ENCODE measurements around the gene UNC45B.
"Not testable (repeated sequence)": the region's sequence is repeated elsewhere in the genome, so short reads cannot be mapped to it uniquely, and the experiment has no call there.

Gene UNC45B

DNA sequence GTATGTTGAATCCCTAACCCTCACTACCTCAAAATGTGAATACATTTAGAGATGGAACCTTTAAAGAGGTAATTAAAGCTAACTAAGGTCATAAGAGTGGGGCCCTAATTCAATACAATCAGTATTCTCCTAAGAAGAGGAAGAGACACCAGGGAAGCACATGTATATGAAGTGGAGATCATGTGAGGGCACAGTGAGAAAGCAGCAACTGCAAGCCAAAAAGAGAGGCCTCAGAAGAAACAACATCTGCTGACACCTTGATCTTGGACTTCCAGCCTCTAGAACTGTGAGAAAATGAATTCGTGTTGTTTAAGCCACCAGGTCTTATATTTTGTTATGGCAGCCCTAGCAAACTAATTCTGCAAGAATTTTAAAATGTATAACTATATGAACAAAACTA, 82.0 kb downstream of the UNC45B start:
- WGBS (ENCODE audit: insufficient coverage): no CpG with 5 or more reads among the region's 1 CpG
- DNase-seq: no peak
- Histone ChIP-seq H3K4me3 (ENCODE audit: control insufficient read depth in 1 of 7, extremely low read depth in 1 of 7, insufficient read depth in 4 of 7, low read depth in 2 of 7, low read length in 6 of 7) (no peak overlapping the region), H3K36me3 (ENCODE audit: control insufficient read depth in 4 of 4, insufficient read depth in 4 of 4, low read length in 3 of 4) (no peaks in the 10 kb centered on the region), H3K9me3 (ENCODE audit: control extremely low read depth in 1 of 5, control insufficient read depth in 4 of 5, insufficient read depth in 2 of 5, low read depth in 1 of 5, low read length in 4 of 5) (peaks cover 0 to 4% (median 0%) of the 10 kb centered on the region in 5 experiments), H3K27me3 (replicated peaks in 2 of 5; ENCODE audit: control insufficient read depth in 4 of 5, insufficient read depth in 5 of 5, low read length in 4 of 5) (peaks cover 0 to 42% (median 8%) of the 10 kb centered on the region in 5 experiments), H3K27ac (ENCODE audit: insufficient read depth in 1 of 2, low read depth in 1 of 2, low read length in 2 of 2, poor library complexity in 1 of 2, severe bottlenecking in 2 of 2) (no peak overlapping the region), H3K4me1 (ENCODE audit: control extremely low read depth in 1 of 4, control insufficient read depth in 4 of 4, insufficient read depth in 4 of 4, low read length in 3 of 4) (no peaks in the 10 kb centered on the region)
- CTCF ChIA-PET: no interaction called here
- POLR2A ChIA-PET: no interaction called here

DNA sequence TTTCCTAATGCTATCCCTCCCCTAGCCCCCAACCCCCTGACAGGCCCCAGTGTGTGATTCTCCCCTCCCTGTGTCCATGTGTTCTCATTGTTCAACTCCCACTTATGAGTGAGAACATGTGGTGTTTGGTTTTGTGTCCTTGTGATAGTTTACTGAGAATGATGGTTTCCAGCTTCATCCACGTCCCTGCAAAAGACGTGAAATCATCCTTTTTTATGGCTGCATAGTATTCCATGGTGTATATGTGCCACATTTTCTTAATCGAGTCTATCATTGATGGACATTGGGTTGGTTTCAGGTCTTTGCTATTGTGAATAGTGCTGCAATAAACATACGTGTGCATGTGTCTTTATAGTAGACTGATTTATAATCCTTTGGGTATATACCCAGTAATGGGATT, 86.7 kb downstream of the UNC45B start:
- CTCF ChIA-PET; DNase-seq; H3K36me3 ChIP-seq (ENCODE audit: control insufficient read depth in 4 of 4, insufficient read depth in 4 of 4, low read length in 3 of 4); H3K9me3 ChIP-seq (ENCODE audit: control extremely low read depth in 1 of 5, control insufficient read depth in 4 of 5, insufficient read depth in 2 of 5, low read depth in 1 of 5, low read length in 4 of 5); H3K27ac ChIP-seq (ENCODE audit: insufficient read depth in 1 of 2, low read depth in 1 of 2, low read length in 2 of 2, poor library complexity in 1 of 2, severe bottlenecking in 2 of 2); H3K4me3 ChIP-seq (ENCODE audit: control insufficient read depth in 1 of 7, extremely low read depth in 1 of 7, insufficient read depth in 4 of 7, low read depth in 2 of 7, low read length in 6 of 7); POLR2A ChIA-PET; H3K4me1 ChIP-seq (ENCODE audit: control extremely low read depth in 1 of 4, control insufficient read depth in 4 of 4, insufficient read depth in 4 of 4, low read length in 3 of 4): not testable (repeated sequence)
- 98% methylated on average over 4 of the region's 4 CpGs for WGBS (ENCODE audit: insufficient coverage)
- peaks cover 0 to 62% (median 7%) of the 10 kb centered on the region in 5 experiments for H3K27me3 ChIP-seq (replicated peaks in 2 of 5; ENCODE audit: control insufficient read depth in 4 of 5, insufficient read depth in 5 of 5, low read length in 4 of 5)

DNA sequence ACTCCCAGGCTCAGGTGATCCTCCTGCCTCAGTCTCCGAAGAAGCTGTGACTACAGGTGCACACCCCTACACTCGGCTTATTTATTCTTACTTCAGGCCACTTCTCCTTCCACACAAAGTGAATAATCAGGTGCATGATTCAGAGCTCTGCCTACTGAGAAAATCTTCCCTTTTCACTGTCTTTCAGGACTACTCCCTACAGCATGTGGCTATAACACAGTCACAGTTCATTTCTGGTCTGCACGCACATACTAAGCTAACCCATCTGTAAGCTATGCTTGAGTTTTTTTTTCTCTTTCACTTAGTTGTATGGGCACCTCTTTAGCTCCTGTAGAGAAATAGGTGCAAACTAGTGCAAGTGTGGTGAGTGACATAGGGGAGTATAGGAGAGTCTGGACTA, 87.7 kb downstream of the UNC45B start:
- POLR2A ChIA-PET: no interaction called here
- 100% methylated on average over 2 of the region's 3 CpGs for WGBS (ENCODE audit: insufficient coverage)
- Histone ChIP-seq H3K4me3 (ENCODE audit: control insufficient read depth in 1 of 7, extremely low read depth in 1 of 7, insufficient read depth in 4 of 7, low read depth in 2 of 7, low read length in 6 of 7) (no peak overlapping the region), H3K36me3 (ENCODE audit: control insufficient read depth in 4 of 4, insufficient read depth in 4 of 4, low read length in 3 of 4) (no peaks in the 10 kb centered on the region), H3K27ac (ENCODE audit: insufficient read depth in 1 of 2, low read depth in 1 of 2, low read length in 2 of 2, poor library complexity in 1 of 2, severe bottlenecking in 2 of 2) (no peak overlapping the region), H3K9me3 (ENCODE audit: control extremely low read depth in 1 of 5, control insufficient read depth in 4 of 5, insufficient read depth in 2 of 5, low read depth in 1 of 5, low read length in 4 of 5) (peaks cover 0 to 4% (median 0%) of the 10 kb centered on the region in 5 experiments), H3K27me3 (replicated peaks in 2 of 5; ENCODE audit: control insufficient read depth in 4 of 5, insufficient read depth in 5 of 5, low read length in 4 of 5) (peaks cover 0 to 64% (median 7%) of the 10 kb centered on the region in 5 experiments), H3K4me1 (ENCODE audit: control extremely low read depth in 1 of 4, control insufficient read depth in 4 of 4, insufficient read depth in 4 of 4, low read length in 3 of 4) (no peaks in the 10 kb centered on the region)
- CTCF ChIA-PET: interaction anchor here (0.6 kb wide), 1 partner anchor 672 kb away, joined by 4 read pairs; no protein-coding TSS in a partner anchor
- DNase-seq: no peak

DNA sequence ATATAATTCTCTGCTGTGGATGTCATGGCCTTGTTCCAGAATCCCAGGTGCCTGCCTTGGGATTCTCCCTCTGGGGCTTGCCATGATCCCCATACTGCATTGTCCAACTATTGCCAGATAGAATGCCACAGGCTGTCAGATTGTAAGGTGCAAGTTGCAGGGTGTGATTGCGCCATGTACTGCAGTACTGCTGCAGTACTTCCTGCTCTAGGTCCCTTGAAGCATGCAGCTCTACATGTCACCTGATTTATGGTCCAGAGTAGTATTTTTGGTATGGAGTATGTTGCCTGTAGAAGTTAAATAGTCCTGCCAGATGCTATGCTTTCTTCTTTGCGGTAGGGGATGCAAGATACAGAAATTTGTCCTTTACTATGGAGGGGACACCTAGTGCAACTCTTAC, 88.3 kb downstream of the UNC45B start:
- ChIA-PET CTCF (no interaction called here), POLR2A (interaction anchor here (0.5 kb wide), 1 partner anchor 23 kb away, joined by 3 read pairs; no protein-coding TSS in a partner anchor)
- DNase-seq: peak in 1 of 3 donors; percentile 21
- H3K4me3 ChIP-seq (ENCODE audit: control insufficient read depth in 1 of 7, extremely low read depth in 1 of 7, insufficient read depth in 4 of 7, low read depth in 2 of 7, low read length in 6 of 7): no peak overlapping the region
- 100% methylated on average over 2 of the region's 2 CpGs for WGBS (ENCODE audit: insufficient coverage)
- H3K27me3 ChIP-seq (replicated peaks in 2 of 5; ENCODE audit: control insufficient read depth in 4 of 5, insufficient read depth in 5 of 5, low read length in 4 of 5): peaks cover 0 to 66% (median 7%) of the 10 kb centered on the region in 5 experiments
- no peaks in the 10 kb centered on the region for H3K36me3 ChIP-seq (ENCODE audit: control insufficient read depth in 4 of 4, insufficient read depth in 4 of 4, low read length in 3 of 4)
- no peaks in the 10 kb centered on the region for H3K4me1 ChIP-seq (ENCODE audit: control extremely low read depth in 1 of 4, control insufficient read depth in 4 of 4, insufficient read depth in 4 of 4, low read length in 3 of 4)
- no peak overlapping the region for H3K27ac ChIP-seq (ENCODE audit: insufficient read depth in 1 of 2, low read depth in 1 of 2, low read length in 2 of 2, poor library complexity in 1 of 2, severe bottlenecking in 2 of 2)
- peaks cover 0 to under 1% (median 0%) of the 10 kb centered on the region in 5 experiments for H3K9me3 ChIP-seq (ENCODE audit: control extremely low read depth in 1 of 5, control insufficient read depth in 4 of 5, insufficient read depth in 2 of 5, low read depth in 1 of 5, low read length in 4 of 5)

DNA sequence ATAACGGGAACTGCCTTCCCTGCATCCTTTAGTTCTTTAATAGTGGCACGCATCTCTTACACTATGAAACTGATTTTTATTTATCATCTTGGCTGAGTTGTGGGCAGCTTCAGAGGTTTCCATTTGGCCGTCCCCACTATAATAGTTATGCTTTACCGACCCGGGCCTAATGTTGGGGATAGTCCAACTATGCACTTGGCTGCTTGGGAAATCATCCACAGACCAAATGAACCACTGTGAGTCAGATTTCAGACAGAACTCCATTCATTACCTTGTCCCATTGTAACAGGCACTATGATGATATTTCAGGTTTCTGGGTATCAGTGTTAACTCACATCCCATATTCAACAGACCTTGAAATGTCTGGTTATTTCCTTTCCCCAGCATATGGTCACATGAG, 89.2 kb downstream of the UNC45B start:
- Histone ChIP-seq H3K4me1 (ENCODE audit: control extremely low read depth in 1 of 4, control insufficient read depth in 4 of 4, insufficient read depth in 4 of 4, low read length in 3 of 4) (peaks cover 0 to 6% (median 4%) of the 10 kb centered on the region in 4 experiments), H3K36me3 (ENCODE audit: control insufficient read depth in 4 of 4, insufficient read depth in 4 of 4, low read length in 3 of 4) (no peaks in the 10 kb centered on the region), H3K27ac (ENCODE audit: insufficient read depth in 1 of 2, low read depth in 1 of 2, low read length in 2 of 2, poor library complexity in 1 of 2, severe bottlenecking in 2 of 2) (no peak overlapping the region), H3K9me3 (ENCODE audit: control extremely low read depth in 1 of 5, control insufficient read depth in 4 of 5, insufficient read depth in 2 of 5, low read depth in 1 of 5, low read length in 4 of 5) (no peaks in the 10 kb centered on the region), H3K4me3 (ENCODE audit: control insufficient read depth in 1 of 7, extremely low read depth in 1 of 7, insufficient read depth in 4 of 7, low read depth in 2 of 7, low read length in 6 of 7) (no peak overlapping the region), H3K27me3 (replicated peaks in 2 of 5; ENCODE audit: control insufficient read depth in 4 of 5, insufficient read depth in 5 of 5, low read length in 4 of 5) (peaks cover 0 to 70% (median 7%) of the 10 kb centered on the region in 5 experiments)
- WGBS (ENCODE audit: insufficient coverage): 91% methylated on average over 4 of the region's 5 CpGs
- CTCF ChIA-PET: no interaction called here
- DNase-seq: no peak
- POLR2A ChIA-PET: no interaction called here

DNA sequence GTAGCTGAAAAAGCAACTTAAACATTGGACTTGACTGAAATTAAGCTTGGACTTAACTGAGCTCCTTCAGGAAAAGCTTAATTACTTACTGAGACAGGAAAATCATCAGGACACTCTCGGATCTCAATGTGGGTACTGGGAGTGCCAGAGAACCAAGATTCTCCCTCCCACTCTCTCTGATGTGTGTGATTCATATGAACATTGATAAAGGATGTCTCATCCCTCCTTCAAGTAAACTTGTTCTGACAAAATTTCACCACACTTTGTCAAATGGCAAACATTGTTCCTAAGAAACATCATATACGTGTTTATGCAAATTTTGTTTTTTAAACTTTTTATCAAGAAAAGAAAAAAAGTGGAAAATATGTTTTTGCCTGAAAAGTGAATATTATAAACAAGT, 91.2 kb downstream of the UNC45B start:
- H3K4me1 ChIP-seq (ENCODE audit: control extremely low read depth in 1 of 4, control insufficient read depth in 4 of 4, insufficient read depth in 4 of 4, low read length in 3 of 4): peaks cover 0 to 25% (median 22%) of the 10 kb centered on the region in 4 experiments
- H3K4me3 ChIP-seq (ENCODE audit: control insufficient read depth in 1 of 7, extremely low read depth in 1 of 7, insufficient read depth in 4 of 7, low read depth in 2 of 7, low read length in 6 of 7): no peak overlapping the region
- no CpG with 5 or more reads among the region's 2 CpGs for WGBS (ENCODE audit: insufficient coverage)
- H3K27me3 ChIP-seq (replicated peaks in 2 of 5; ENCODE audit: control insufficient read depth in 4 of 5, insufficient read depth in 5 of 5, low read length in 4 of 5): peaks cover 0 to 59% (median 7%) of the 10 kb centered on the region in 5 experiments
- CTCF ChIA-PET: interaction anchor here (1.0 kb wide), 1 partner anchor 10 kb away, joined by 3 read pairs; no protein-coding TSS in a partner anchor
- no peaks in the 10 kb centered on the region for H3K36me3 ChIP-seq (ENCODE audit: control insufficient read depth in 4 of 4, insufficient read depth in 4 of 4, low read length in 3 of 4)
- POLR2A ChIA-PET: no interaction called here
- H3K27ac ChIP-seq (ENCODE audit: insufficient read depth in 1 of 2, low read depth in 1 of 2, low read length in 2 of 2, poor library complexity in 1 of 2, severe bottlenecking in 2 of 2): no peak overlapping the region
- no peaks in the 10 kb centered on the region for H3K9me3 ChIP-seq (ENCODE audit: control extremely low read depth in 1 of 5, control insufficient read depth in 4 of 5, insufficient read depth in 2 of 5, low read depth in 1 of 5, low read length in 4 of 5)
- no peak for DNase-seq

Measured in common myeloid progenitor, CD34-positive (primary cell).